ENCODE results near the gene THSD4.

Gene THSD4

GRCh38 chr15:71781179-71781964 lies 666.1 kb downstream of the THSD4 start:
- in situ Hi-C loops (cut with MboI; ENCODE audit: low sequenced_read_pairs), result no loop called here

GRCh38 chr15:71781965-71782265 lies 666.6 kb downstream of the THSD4 start:
- in situ Hi-C loops (cut with MboI; ENCODE audit: low sequenced_read_pairs), result no loop called here

- in situ Hi-C loops (cut with MboI; ENCODE audit: low sequenced_read_pairs), result no loop called here
Observed at GRCh38 chr15:71782422-71783165, 667.3 kb downstream of the THSD4 start.

GRCh38 chr15:71784719-71785118 lies 669.4 kb downstream of the THSD4 start:
- in situ Hi-C loops (cut with MboI; ENCODE audit: low sequenced_read_pairs), result no loop called here

- in situ Hi-C loops (cut with MboI; ENCODE audit: low sequenced_read_pairs), result no loop called here
Observed at GRCh38 chr15:71785996-71786395, 670.7 kb downstream of the THSD4 start.

- in situ Hi-C loops (cut with MboI; ENCODE audit: low sequenced_read_pairs), result no loop called here
Observed at GRCh38 chr15:71786673-71787072, 671.4 kb downstream of the THSD4 start.

- in situ Hi-C loops (cut with MboI; ENCODE audit: low sequenced_read_pairs), result no loop called here
Observed at GRCh38 chr15:71788646-71789579, 673.6 kb downstream of the THSD4 start.

- in situ Hi-C loops (cut with MboI; ENCODE audit: low sequenced_read_pairs), result no loop called here
Observed at GRCh38 chr15:71789616-71790015, 674.3 kb downstream of the THSD4 start.

- in situ Hi-C loops (cut with MboI; ENCODE audit: low sequenced_read_pairs), result no loop called here
Observed at GRCh38 chr15:71790081-71790480, 674.8 kb downstream of the THSD4 start.

- in situ Hi-C loops (cut with MboI; ENCODE audit: low sequenced_read_pairs), result no loop called here
Observed at GRCh38 chr15:71791975-71792374, 676.7 kb downstream of the THSD4 start.

GRCh38 chr15:71792521-71792920 lies 677.2 kb downstream of the THSD4 start:
- in situ Hi-C loops (cut with MboI; ENCODE audit: low sequenced_read_pairs), result no loop called here

- in situ Hi-C loops (cut with MboI; ENCODE audit: low sequenced_read_pairs), result no loop called here
Observed at GRCh38 chr15:71798641-71799040, 683.4 kb downstream of the THSD4 start.

GRCh38 chr15:71800190-71800589 lies 684.9 kb downstream of the THSD4 start:
- in situ Hi-C loops (cut with MboI; ENCODE audit: low sequenced_read_pairs), result no loop called here

GRCh38 chr15:71800835-71801745 lies 685.8 kb downstream of the THSD4 start:
- in situ Hi-C loops (cut with MboI; ENCODE audit: low sequenced_read_pairs), result no loop called here

- in situ Hi-C loops (cut with MboI; ENCODE audit: low sequenced_read_pairs), result no loop called here
Observed at GRCh38 chr15:71801935-71802655, 686.8 kb downstream of the THSD4 start.

GRCh38 chr15:71802770-71803169 lies 687.5 kb downstream of the THSD4 start:
- in situ Hi-C loops (cut with MboI; ENCODE audit: low sequenced_read_pairs), result no loop called here

- in situ Hi-C loops (cut with MboI; ENCODE audit: low sequenced_read_pairs), result no loop called here
Observed at GRCh38 chr15:71804226-71804625, 689.0 kb downstream of the THSD4 start.

GRCh38 chr15:71804695-71805470 lies 689.6 kb downstream of the THSD4 start:
- in situ Hi-C loops (cut with MboI; ENCODE audit: low sequenced_read_pairs), result no loop called here

GRCh38 chr15:71806452-71806931 lies 691.2 kb downstream of the THSD4 start:
- in situ Hi-C loops (cut with MboI; ENCODE audit: low sequenced_read_pairs), result no loop called here
